Right lobe of liver (tissue), 4 donors: ENCODE data around the gene CAMK1.

ENCODE experiments used
- POLR2A ChIP-seq: fragments of 450-650 bp; IDR thresholded peaks from one replicate; pipeline ENCODE4 v1.6.1; 2017; ENCODE audit warnings: antibody characterized with exemption, mild to moderate bottlenecking
- TF ChIP-seq, protein P1 (sequence below), 4 donors: fragments of 200-600 bp in 3 of 4; fragments of 450-650 bp in 1 of 4; IDR thresholded peaks; one replicate each; pipeline versions ENCODE4 v1.5.1 to v1.8.0; 2016 to 2022; ENCODE audit warnings: antibody characterized with exemption in 4 of 4, mild to moderate bottlenecking in 2 of 4
- donor health status: DM: no; HTN: no; CAD: no.
- donor health status: DM: no; HTN: no; CAD: no.
- donor health status: DM: no; HTN: yes; CAD: no.

DNA sequence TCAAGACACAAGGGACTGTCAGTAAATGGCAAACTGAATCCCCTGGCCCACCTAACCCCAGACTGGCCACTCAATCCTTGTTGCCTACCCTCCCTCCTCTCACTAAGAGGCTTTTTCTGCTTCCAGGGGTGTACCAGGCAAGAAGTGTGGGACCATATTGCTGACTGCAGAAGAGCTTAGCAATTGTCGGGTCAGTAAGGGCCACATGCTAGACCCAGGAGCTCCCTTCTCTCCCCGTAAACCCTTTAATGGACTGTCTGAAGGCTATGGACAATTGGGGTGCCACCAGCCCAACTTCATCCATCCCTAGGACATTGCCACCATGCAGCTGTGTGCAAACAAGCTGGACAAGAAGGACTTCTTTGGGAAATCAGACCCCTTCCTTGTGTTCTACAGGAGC, 57.3 kb downstream of the CAMK1 start:
- TF ChIP-seq, protein P1, sequence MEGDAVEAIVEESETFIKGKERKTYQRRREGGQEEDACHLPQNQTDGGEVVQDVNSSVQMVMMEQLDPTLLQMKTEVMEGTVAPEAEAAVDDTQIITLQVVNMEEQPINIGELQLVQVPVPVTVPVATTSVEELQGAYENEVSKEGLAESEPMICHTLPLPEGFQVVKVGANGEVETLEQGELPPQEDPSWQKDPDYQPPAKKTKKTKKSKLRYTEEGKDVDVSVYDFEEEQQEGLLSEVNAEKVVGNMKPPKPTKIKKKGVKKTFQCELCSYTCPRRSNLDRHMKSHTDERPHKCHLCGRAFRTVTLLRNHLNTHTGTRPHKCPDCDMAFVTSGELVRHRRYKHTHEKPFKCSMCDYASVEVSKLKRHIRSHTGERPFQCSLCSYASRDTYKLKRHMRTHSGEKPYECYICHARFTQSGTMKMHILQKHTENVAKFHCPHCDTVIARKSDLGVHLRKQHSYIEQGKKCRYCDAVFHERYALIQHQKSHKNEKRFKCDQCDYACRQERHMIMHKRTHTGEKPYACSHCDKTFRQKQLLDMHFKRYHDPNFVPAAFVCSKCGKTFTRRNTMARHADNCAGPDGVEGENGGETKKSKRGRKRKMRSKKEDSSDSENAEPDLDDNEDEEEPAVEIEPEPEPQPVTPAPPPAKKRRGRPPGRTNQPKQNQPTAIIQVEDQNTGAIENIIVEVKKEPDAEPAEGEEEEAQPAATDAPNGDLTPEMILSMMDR (IDR thresholded peaks at IDR 0.05), result no peak
- TF ChIP-seq POLR2A, result no peak
